D721Med (cell line): ENCODE measurements around the gene ARHGAP24.

Source experiments
- DNase-seq: peaks from one replicate; pipeline ENCODE4 v3.0.0; 2011; ENCODE audit warnings: low spot score; ENCODE audit not compliant: insufficient read length
- FAIRE-seq: peaks from 2 replicates; lab custom pipeline; 2011; peaks lifted over from hg19 to GRCh38; lab: Jason Lieb, UNC
- TF ChIP-seq, protein P1 (sequence below): IDR thresholded peaks from 2 replicates; pipeline ENCODE4 v1.5.1; 2012; ENCODE audit warnings: mild to moderate bottlenecking, control low read depth; ENCODE audit not compliant: insufficient read depth; ENCODE audit errors: missing control alignments

ARHGAP24 gene

DNA sequence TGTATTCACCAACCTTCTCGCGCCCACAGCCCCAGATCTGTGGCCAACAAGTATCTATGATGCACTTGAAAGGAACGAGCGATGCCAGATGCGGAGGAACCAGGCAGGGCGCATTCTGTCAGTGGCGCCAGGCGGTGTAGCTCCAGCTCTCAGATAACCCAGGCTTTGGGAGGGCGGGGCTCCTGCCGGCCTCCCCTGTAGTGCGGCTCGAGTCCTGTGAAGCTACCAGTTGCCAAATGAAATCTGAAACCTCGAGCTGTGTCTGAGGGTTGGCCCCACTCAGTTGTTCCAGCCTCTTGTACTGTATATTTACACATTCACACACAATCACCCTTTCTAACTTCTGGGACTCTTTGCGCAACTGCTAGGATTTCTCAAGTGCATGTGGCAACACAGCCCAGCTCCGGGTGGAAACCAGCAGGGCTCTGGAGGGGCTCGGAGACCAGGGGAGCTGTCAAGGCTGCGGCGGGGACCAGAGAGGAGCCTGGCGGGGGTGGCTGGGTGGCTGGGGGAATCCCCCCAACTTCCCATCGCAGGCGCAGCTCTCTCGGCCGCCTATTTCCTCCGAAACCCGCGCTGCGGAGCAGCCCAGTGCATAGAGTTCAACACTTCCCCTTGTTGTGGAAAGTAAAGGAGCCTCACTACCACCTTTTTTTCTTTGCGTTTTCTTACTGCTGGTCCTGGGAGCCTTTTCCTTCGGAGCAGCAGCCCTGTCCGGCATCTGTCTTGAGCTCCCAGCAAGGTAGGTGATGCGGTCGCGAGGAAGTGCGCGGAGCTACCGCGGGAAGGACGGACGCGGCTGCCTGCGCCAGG is at the start of gene ARHGAP24:
TSS of gene ARHGAP24 (plus strand) at position 333 of the 813 bp plus-strand sequence.
- TF ChIP-seq, protein P1, sequence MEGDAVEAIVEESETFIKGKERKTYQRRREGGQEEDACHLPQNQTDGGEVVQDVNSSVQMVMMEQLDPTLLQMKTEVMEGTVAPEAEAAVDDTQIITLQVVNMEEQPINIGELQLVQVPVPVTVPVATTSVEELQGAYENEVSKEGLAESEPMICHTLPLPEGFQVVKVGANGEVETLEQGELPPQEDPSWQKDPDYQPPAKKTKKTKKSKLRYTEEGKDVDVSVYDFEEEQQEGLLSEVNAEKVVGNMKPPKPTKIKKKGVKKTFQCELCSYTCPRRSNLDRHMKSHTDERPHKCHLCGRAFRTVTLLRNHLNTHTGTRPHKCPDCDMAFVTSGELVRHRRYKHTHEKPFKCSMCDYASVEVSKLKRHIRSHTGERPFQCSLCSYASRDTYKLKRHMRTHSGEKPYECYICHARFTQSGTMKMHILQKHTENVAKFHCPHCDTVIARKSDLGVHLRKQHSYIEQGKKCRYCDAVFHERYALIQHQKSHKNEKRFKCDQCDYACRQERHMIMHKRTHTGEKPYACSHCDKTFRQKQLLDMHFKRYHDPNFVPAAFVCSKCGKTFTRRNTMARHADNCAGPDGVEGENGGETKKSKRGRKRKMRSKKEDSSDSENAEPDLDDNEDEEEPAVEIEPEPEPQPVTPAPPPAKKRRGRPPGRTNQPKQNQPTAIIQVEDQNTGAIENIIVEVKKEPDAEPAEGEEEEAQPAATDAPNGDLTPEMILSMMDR = no peak
- FAIRE-seq = no peak

DNA sequence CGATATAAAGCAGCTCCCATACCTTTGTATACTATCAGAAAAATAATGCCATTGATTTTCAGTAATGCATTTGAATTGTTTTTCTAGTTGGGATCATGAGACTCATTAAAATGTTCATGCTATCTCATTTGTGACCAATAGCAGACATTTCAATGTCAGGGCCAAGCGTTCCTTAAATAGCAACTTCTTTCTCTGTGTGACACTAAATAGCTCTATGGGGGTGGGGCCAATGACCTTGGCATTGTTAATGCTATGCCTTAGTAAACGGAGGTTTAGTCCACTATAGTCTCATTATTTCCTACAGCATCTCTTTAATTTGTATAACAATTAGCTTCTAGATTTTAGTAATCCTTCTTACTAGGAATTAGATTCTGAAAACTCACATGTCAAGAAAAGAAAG is 48.6 kb upstream of the ARHGAP24 start:
- FAIRE-seq (no peak), DNase-seq (no peak)
- TF ChIP-seq, protein P1 = no peak

More for the DNA sequence above, at the start of gene ARHGAP24:
- DNase-seq = no peak

DNA sequence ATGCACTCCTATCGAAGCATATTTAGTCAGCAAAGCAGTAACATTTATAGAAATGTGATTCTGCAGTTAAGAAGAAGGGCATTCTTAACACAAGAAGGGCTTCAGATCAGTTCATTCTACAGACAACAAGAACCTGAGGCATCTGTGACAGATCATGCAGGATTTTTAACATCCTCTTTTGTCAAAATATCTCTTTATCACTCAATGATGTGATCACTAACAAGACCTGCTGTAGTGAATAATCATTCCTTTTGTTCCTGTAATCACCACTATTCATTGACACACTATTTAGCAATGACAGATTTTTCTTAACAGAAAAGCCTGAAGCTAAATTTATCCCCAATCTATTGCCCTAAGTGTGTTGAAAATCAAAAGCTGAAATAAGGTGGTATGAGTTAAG is 47.8 kb upstream of the ARHGAP24 start:
- DNase-seq (no peak), FAIRE-seq (no peak)
- TF ChIP-seq, protein P1 = no peak

DNA sequence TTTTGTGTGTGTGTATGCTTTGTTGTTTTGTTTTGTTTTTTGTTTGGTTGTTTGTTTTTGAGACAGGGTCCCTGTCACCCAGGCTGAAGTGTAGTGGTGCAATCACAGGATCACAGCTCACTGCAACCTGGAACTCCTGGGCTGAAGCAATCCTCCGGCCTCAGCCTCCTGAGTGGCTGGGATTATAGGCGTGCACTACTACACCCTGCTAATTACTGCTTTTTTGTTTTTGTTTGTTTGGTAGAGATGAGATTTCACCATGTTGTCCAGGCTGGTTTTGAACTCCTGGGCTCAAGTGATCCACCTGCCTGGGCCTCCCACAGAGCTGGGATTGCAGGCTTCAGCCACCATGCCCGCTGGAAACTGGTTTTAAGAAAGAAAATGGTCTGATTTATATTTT is 44.7 kb upstream of the ARHGAP24 start:
- no peak for DNase-seq
- FAIRE-seq = no peak
- TF ChIP-seq, protein P1 = no peak

DNA sequence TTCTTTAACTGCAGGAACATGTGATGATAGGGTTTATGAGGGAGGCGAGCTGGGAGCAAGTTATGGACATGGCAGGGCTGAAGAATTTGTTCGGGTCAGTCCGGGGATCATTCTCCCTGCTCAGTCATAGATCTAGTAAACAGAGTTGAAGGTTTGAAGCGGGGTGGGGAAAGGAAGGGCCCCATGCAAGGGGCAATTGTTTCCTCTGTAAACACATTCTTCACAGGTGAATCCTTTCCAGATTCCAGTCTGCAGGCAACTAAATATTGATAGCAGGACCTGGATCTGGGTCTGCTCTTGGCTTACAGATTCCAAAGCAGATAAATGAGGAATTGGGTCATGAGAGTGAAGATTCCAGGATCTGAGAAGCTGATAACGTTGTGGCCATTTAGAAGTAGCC is 44.3 kb upstream of the ARHGAP24 start:
- TF ChIP-seq, protein P1 = no peak
- no peak for DNase-seq
- no peak for FAIRE-seq

DNA sequence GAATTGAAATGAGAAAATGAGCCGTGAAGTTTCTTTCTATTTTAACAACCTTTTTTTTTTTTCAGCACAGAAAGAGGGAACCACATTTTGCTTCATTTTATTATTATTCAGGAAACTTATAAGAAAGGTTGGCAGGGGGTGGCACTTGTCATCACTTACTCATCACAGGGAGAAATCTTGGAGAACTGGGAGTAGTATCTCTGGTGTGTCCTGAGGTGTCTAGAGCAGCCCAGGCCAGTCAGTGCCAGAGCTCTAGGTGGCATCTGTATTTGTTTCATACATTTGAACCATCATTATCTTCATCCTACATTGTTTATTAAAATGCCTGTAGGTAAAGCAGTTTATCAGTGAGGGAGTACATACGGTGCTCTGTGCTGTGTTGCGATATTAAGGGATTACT is 43.8 kb upstream of the ARHGAP24 start:
- TF ChIP-seq, protein P1 = no peak
- DNase-seq (no peak), FAIRE-seq (no peak)

DNA sequence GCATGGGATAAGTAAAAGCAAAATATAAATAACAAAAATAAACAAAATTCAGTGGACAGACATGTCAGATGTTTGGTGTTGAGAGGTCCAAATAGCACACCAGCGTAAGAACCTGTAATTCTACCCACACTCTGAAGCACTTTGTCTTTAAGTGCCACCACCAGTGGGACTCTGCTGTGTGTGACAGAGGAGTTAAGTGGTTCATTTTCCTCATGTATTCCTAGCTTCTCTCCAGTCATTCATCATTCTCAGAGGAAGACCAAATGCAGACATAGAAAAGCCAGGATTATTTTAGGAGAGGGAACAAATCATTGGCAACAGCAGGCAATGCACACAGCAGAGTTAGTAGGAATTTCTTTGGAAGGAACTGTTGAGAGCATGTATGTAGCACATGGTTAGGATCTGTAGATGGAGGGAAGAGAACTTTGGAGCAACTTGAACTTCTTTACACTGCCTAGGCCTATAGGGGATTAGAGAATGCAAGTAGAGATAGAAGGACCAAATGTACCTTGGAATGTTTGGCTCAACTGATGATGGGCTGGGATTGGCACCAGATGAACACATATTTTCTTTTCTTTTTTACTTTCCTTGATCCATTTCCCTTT is 43.0 kb upstream of the ARHGAP24 start:
- no peak for FAIRE-seq
- TF ChIP-seq, protein P1 = no peak

More for the DNA sequence above, 43.0 kb upstream of the ARHGAP24 start:
- DNase-seq = no peak
